ENCODE measurements around the gene FUT1. TPM values are rescaled to one million over a fixed set of nuclear protein-coding genes. Genes with fewer than 3 reads are reported as not detected.

Gene FUT1
- total and polyA plus RNA-seq, 9 of the 15 experiments (the other 6 are each of a cell fraction or from before 2014, with no cell fraction given), result 2.3 to 18.5 (median 8.8) TPM

- TF ChIP-seq ATF6 (CRISPR knock-in tag; IDR thresholded peaks at IDR 0.05) (0 out of 2 replicates have a peak, but pooled peaks have one; percentile 59), RAD21 (CRISPR knock-in tag; conservative IDR thresholded peaks at IDR 0.05 in 1 of 2, IDR thresholded peaks at IDR 0.05 in 1 of 2) (no peak; a peak in 1 of 4 replicates), ZSCAN32 (CRISPR knock-in tag; IDR thresholded peaks at IDR 0.05) (peak; percentile 11; the same call in 1 of the 2 replicates), POLR2G (IDR thresholded peaks at IDR 0.05; ENCODE audit: low read depth, low read length) (peak; percentile 75), MTA1 (IDR thresholded peaks at IDR 0.05; ENCODE audit: borderline replicate concordance) (no peak), ATF3 (IDR thresholded peaks at IDR 0.05) (0 out of 2 replicates have a peak, but pooled peaks have one; percentile 4), ATF3 (CRISPR knock-in tag; conservative IDR thresholded peaks at IDR 0.05) (no peak), E4F1 (CRISPR knock-in tag; IDR thresholded peaks at IDR 0.05; ENCODE audit: borderline replicate concordance) (no peak), THRB (CRISPR knock-in tag; conservative IDR thresholded peaks at IDR 0.05) (0 out of 2 replicates have a peak, but pooled peaks have one; percentile 74), SLC30A9 (CRISPR knock-in tag; IDR thresholded peaks at IDR 0.05) (no peak), ZNF518B (CRISPR knock-in tag; IDR thresholded peaks at IDR 0.05) (no peak), ZC3H4 (CRISPR knock-in tag; IDR thresholded peaks at IDR 0.05; ENCODE audit: borderline replicate concordance) (no peak; the same call in 1 of the 2 replicates), GABPA (tag; conservative IDR thresholded peaks at IDR 0.05; ENCODE audit: low read depth) (peak; percentile 64; the same call in 1 of the 2 replicates), ZNF551 (CRISPR knock-in tag; IDR thresholded peaks at IDR 0.05) (no peak)
These were observed 11.1 kb downstream of the FUT1 start (continued) for GRCh38 chr19:48741129-48741999.

Measured in K562 (cell line).